GM19463 (cell line): ENCODE measurements around the gene ZFP36L1.
A peak's percentile ranks its signal among the peaks of the same experiment; 100 is the strongest.

Experiments
- ATAC-seq: cut with Tn5 transposase; IDR thresholded peaks from one replicate; pipeline ENCODE4 v1.9.1; 2021; ENCODE audit warnings: mild to moderate bottlenecking, moderate library complexity; ENCODE audit not compliant: unreplicated experiment

Gene ZFP36L1

GRCh38 chr14:68796418-68797101 lies 3.7 kb upstream of the ZFP36L1 start:
- ATAC-seq: no peak

- ATAC-seq: peak; percentile 40
These were observed 2.9 kb upstream of the ZFP36L1 start for GRCh38 chr14:68795597-68796417.

- ATAC-seq: no peak
These were observed 2.2 kb upstream of the ZFP36L1 start for GRCh38 chr14:68794851-68795596.

GRCh38 chr14:68794130-68794850 lies 1.4 kb upstream of the ZFP36L1 start:
- ATAC-seq: no peak

GRCh38 chr14:68793734-68794129 lies 865 bp upstream of the ZFP36L1 start:
- no peak for ATAC-seq

GRCh38 chr14:68792678-68792978 lies 239 bp downstream of the ZFP36L1 start:
- no peak for ATAC-seq

GRCh38 chr14:68791902-68792677 lies 777 bp downstream of the ZFP36L1 start:
- no peak for ATAC-seq

GRCh38 chr14:68791078-68791901 lies 1.6 kb downstream of the ZFP36L1 start:
- ATAC-seq: no peak

- no peak for ATAC-seq
These were observed 2.2 kb downstream of the ZFP36L1 start for GRCh38 chr14:68790644-68791077.

- ATAC-seq: no peak
These were observed 2.8 kb downstream of the ZFP36L1 start for GRCh38 chr14:68789821-68790643.

GRCh38 chr14:68788996-68789820 lies 3.7 kb downstream of the ZFP36L1 start:
- ATAC-seq: no peak

GRCh38 chr14:68788275-68788995 lies 4.4 kb downstream of the ZFP36L1 start:
- no peak for ATAC-seq

- ATAC-seq: no peak
These were observed 5.5 kb downstream of the ZFP36L1 start for GRCh38 chr14:68787092-68787992.

GRCh38 chr14:68786491-68787091 lies 6.3 kb downstream of the ZFP36L1 start:
- no peak for ATAC-seq
